NCI-H128 (cell line): Measurements from ENCODE around the gene PDK2.

Source experiments
- DNase-seq: peaks from one replicate; lab custom pipeline; 2025; ENCODE audit not compliant: unreplicated experiment; lab: John Stamatoyannopoulos, UW

Gene PDK2

GRCh38 chr17:50078430-50078829 is 16.7 kb upstream of the PDK2 start:
- DNase-seq: no peak

GRCh38 chr17:50079334-50080095 is 15.6 kb upstream of the PDK2 start:
- no peak for DNase-seq

GRCh38 chr17:50080096-50080480 is 15.1 kb upstream of the PDK2 start:
- DNase-seq: no peak

- no peak for DNase-seq
Measured at GRCh38 chr17:50080827-50081226, 14.3 kb upstream of the PDK2 start.

- DNase-seq: no peak
Measured at GRCh38 chr17:50081757-50082156, 13.4 kb upstream of the PDK2 start.

- no peak for DNase-seq
Measured at GRCh38 chr17:50087246-50087911, 7.8 kb upstream of the PDK2 start.

- no peak for DNase-seq
Measured at GRCh38 chr17:50087912-50088405, 7.2 kb upstream of the PDK2 start.

- DNase-seq: no peak
Measured at GRCh38 chr17:50088952-50089825, 6.0 kb upstream of the PDK2 start.

GRCh38 chr17:50090071-50090470 is 5.1 kb upstream of the PDK2 start:
- DNase-seq: no peak

- DNase-seq: no peak
Measured at GRCh38 chr17:50090971-50091917, 3.9 kb upstream of the PDK2 start.

- DNase-seq: no peak
Measured at GRCh38 chr17:50091918-50092285, 3.2 kb upstream of the PDK2 start.

GRCh38 chr17:50093246-50093645 is 1.9 kb upstream of the PDK2 start:
- DNase-seq: no peak

GRCh38 chr17:50093807-50094206 is 1.3 kb upstream of the PDK2 start:
- DNase-seq: no peak

- DNase-seq: peak; percentile 85
Measured at GRCh38 chr17:50094243-50094752, 853 bp upstream of the PDK2 start.

- DNase-seq: no peak
Measured at GRCh38 chr17:50095626-50096037, 481 bp downstream of the PDK2 start.

- no peak for DNase-seq
Measured at GRCh38 chr17:50096092-50096491, 941 bp downstream of the PDK2 start.

- DNase-seq: no peak
Measured at GRCh38 chr17:50096758-50097157, 1.6 kb downstream of the PDK2 start.

- DNase-seq: no peak
Measured at GRCh38 chr17:50097455-50097854, 2.3 kb downstream of the PDK2 start.

- DNase-seq: no peak
Measured at GRCh38 chr17:50097926-50098325, 2.8 kb downstream of the PDK2 start.

GRCh38 chr17:50098583-50098982 is 3.4 kb downstream of the PDK2 start:
- no peak for DNase-seq
